Measurements from ENCODE around the gene VPS51. TPM values are rescaled to one million over a fixed set of nuclear protein-coding genes. Genes with fewer than 3 reads are reported as not detected.
"Not testable (repeated sequence)": the region's sequence is repeated elsewhere in the genome, so short reads cannot be mapped to it uniquely, and the experiment has no call there.

Gene VPS51
- total and polyA plus RNA-seq, 2 experiments from 2014 or later: 45.3 to 450 TPM

DNA sequence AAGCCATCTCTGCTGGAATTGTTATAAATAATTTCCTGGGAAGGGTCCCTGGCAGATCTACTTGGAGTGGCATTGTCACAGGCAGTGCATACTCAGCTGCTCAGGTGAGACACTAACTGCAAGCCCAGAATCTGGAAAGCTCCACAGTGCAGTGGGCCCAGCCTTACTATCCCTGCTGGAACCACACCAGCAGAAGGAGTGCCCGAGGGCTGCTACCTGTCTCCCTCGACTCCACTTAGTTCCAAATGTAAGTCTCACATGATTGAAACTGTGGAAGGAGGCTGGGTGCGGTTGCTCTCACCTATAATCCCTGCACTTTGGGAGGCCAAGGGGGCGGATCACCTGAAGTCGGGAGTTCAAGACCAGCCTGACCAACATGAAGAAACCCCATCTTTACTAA is 52.6 kb downstream of the VPS51 start (continued):
- TF ChIP-seq ZNF462 (CRISPR knock-in tag; IDR thresholded peaks at IDR 0.05) (no peak), NANOG (IDR thresholded peaks at IDR 0.05; ENCODE audit: borderline replicate concordance) (no peak), REST (IDR thresholded peaks at IDR 0.05; ENCODE audit: unreplicated experiment) (no peak), JUNB (IDR thresholded peaks at IDR 0.05; ENCODE audit: unreplicated experiment) (no peak), ZNF114 (CRISPR knock-in tag; IDR thresholded peaks at IDR 0.05) (no peak)

DNA sequence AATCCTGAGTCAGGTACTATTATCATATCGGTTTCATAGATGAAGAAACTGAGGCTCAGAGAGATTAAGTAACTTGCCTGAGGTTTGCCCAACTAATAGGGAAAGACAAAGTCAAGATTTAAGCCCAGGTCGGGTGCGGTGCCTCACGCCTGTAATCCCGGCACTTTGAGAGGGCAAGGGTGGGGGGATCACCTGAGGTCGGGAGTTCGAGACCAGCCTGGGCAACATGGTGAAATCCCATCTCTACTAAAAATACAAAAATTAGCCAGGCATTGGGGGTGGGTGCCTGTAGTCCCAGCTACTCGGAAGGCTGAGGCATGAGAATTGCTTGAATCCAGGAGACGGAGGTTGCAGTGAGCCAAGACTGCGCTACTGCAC is 54.1 kb downstream of the VPS51 start:
- H4K20me1 ChIP-seq (replicated peaks; ENCODE audit: insufficient read depth); H3K9me2 ChIP-seq (ENCODE audit: insufficient read depth); H2AFZ ChIP-seq; H3K27ac ChIP-seq (ENCODE audit: low read depth); H3F3A ChIP-seq (replicated peaks; ENCODE audit: low read depth); H3K27ac Mint-ChIP-seq; H3K36me3 ChIP-seq (ENCODE audit: insufficient read depth); H3K9me3 Mint-ChIP-seq; H3K79me2 ChIP-seq (replicated peaks; ENCODE audit: insufficient read depth); H3K4me3 Mint-ChIP-seq; ATAC-seq; H3K4me3 ChIP-seq; H3K4me1 Mint-ChIP-seq; H3K27me3 ChIP-seq (ENCODE audit: insufficient read depth); H3K4me2 ChIP-seq; H3K4me1 ChIP-seq (ENCODE audit: insufficient read depth); H3K36me3 Mint-ChIP-seq (ENCODE audit: low read depth); DNase-seq (ENCODE audit: low spot score): not testable (repeated sequence)
- peaks cover 19% of the 10 kb centered on the region for H3K27me3 Mint-ChIP-seq (ENCODE audit: insufficient read depth, low read depth, poor library complexity)
